Measurements from ENCODE around the gene MYT1.

GRCh38 chr20:64246616-64247306 is 82.5 kb downstream of the MYT1 start:
- TF ChIP-seq CTCF (conservative IDR thresholded peaks at IDR 0.05) (no peak), ZFX (IDR thresholded peaks at IDR 0.05) (no peak)
